HFFc6 (cell line): Measurements from ENCODE around the gene COL19A1. TPM values are rescaled to one million over a fixed set of nuclear protein-coding genes. Genes with fewer than 3 reads are reported as not detected.

ENCODE experiments used
- DNase-seq: peaks from one replicate; pipeline ENCODE4 v3.0.0-alpha.2; 2018
- H3K27ac Mint-ChIP-seq: 2 replicates; pipeline ENCODE4 v1.8.0; 2020; ENCODE audit warnings: mild to moderate bottlenecking, mixed read lengths
- H3K27me3 Mint-ChIP-seq: 2 replicates; pipeline ENCODE4 v1.8.0; 2021; ENCODE audit warnings: mild to moderate bottlenecking, moderate library complexity, mixed read lengths; ENCODE audit not compliant: insufficient read depth
- H3K36me3 Mint-ChIP-seq: 2 replicates; pipeline ENCODE4 v1.8.0; 2021; ENCODE audit warnings: low read depth, mixed read lengths
- H3K4me1 Mint-ChIP-seq: 2 replicates; pipeline ENCODE4 v1.8.0; 2020; ENCODE audit warnings: low read depth, mixed read lengths
- H3K4me3 Mint-ChIP-seq: 2 replicates; pipeline ENCODE4 v1.8.0; 2020; ENCODE audit warnings: mild to moderate bottlenecking, moderate library complexity, mixed read lengths
- H3K9me3 Mint-ChIP-seq: 2 replicates; pipeline ENCODE4 v1.8.0; 2020; ENCODE audit warnings: mild to moderate bottlenecking, mixed read lengths
- CTCF ChIP-seq: fragments of 200-600 bp; sonication (generic); IDR thresholded peaks from 2 replicates; pipeline ENCODE4 v1.5.0; 2021; ENCODE audit warnings: antibody characterized with exemption, mild to moderate bottlenecking
- total RNA-seq, 6 experiments: library from RNA; stranded (reverse); fragmentation: NEBNext Ultra II Directional; extraction: Animal tissue kit (Norgen Biotek cat#: 25700); gene quantifications; 2 replicates in 1 of 6; 3 replicates in 5 of 6; pipeline ENCODE4 v1.2.3, GENCODE V29; 2021

The COL19A1 gene
- total RNA-seq, 6 experiments from 2014 or later = not detected

DNA sequence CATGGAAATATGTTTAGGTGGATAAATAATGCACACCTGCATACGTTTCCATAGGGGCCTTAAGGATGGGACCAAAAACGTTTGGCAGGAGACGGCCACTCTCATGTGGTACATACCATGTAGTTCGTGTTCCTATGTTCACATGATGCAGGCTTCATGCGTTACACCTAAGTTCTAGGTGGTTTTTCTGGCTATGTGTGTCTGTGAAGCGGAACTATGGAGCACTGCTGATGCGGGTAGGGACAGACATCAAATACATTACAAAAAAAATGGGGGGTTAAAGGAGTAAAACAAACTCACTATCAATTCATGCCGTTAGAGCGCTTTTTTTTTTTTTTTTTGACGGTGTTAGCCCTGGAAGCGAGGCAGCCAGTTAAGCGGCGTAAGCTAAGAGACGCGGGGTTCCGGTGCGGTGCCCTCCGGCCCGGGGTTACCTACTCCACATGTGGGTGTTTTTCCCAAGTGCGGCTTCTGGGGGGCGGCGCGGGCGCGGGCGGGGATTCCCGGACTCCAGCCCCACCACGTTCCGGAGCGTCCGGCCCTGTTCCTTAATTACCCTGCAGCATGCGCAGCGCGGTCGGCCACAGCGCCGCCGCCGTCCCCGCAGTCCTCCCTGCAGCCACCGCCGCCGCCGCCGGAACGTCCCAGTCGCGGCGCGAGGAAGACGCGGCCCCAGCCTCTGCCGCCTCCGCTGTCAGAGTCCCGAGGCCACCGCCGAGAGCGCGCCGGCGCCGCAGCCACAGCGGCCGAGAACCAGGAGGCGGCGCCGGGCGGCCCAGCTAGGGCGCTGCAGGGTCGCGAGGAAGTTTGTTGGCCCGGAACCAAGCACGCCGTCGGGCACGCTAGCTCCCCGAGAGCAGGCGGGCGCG, 648 bp downstream of the COL19A1 start:
- Mint-ChIP-seq H3K27me3 (peaks cover 19% of the 10 kb centered on the region), H3K27ac (no peak overlapping the region)

DNA sequence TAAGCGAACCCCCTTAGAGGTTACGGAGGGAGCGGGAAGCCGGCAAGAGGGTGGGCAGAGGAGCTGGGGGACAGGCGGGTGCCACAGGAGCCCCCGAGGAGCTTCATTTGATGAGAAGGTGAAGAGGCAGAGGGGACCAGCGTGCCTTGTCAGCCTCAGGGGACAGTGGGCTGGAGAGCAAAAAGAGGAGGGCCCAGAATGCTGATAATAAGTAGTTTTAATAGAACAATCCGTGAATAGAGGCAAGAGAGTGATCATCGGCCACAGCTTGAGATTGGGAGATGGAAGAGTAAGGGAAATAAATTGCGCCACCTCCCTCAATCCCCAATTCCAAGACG, 1.3 kb downstream of the COL19A1 start:
- Mint-ChIP-seq H3K27me3 (peaks cover 19% of the 10 kb centered on the region), H3K9me3 (no peaks in the 10 kb centered on the region), H3K4me1 (peaks cover 11% of the 10 kb centered on the region; the same call in 1 of the 2 replicates), H3K36me3 (no peaks in the 10 kb centered on the region), H3K4me3 (no peak overlapping the region; the same call in 1 of the 2 replicates), H3K27ac (no peak overlapping the region)
- TF ChIP-seq CTCF = no peak
- no peak for DNase-seq

More for the DNA sequence above, 648 bp downstream of the COL19A1 start:
- Mint-ChIP-seq H3K4me1 (peaks cover 11% of the 10 kb centered on the region; the same call in 1 of the 2 replicates), H3K36me3 (no peaks in the 10 kb centered on the region), H3K4me3 (peak overlapping the region; percentile 61; the same call in 1 of the 2 replicates), H3K9me3 (no peaks in the 10 kb centered on the region)
- no peak; the same call in 1 of the 2 replicates for TF ChIP-seq CTCF
- DNase-seq = no peak

- H3K4me3 Mint-ChIP-seq = no peak overlapping the region
- no peaks in the 10 kb centered on the region for H3K9me3 Mint-ChIP-seq
- peaks cover 19% of the 10 kb centered on the region for H3K27me3 Mint-ChIP-seq
- no peak for TF ChIP-seq CTCF
- H3K36me3 Mint-ChIP-seq = no peaks in the 10 kb centered on the region
- DNase-seq = no peak
- H3K27ac Mint-ChIP-seq = no peak overlapping the region
- peaks cover 11% of the 10 kb centered on the region; the same call in 1 of the 2 replicates for H3K4me1 Mint-ChIP-seq
These were observed 2.0 kb downstream of the COL19A1 start for GRCh38 chr6:69868252-69868804.

- peaks cover 18% of the 10 kb centered on the region for H3K27me3 Mint-ChIP-seq
These were observed 2.6 kb downstream of the COL19A1 start for GRCh38 chr6:69868961-69869360.

GRCh38 chr6:69871107-69871506, 4.8 kb downstream of the COL19A1 start:
- H3K27me3 Mint-ChIP-seq = peaks cover 13% of the 10 kb centered on the region

More at GRCh38 chr6:69868961-69869360, 2.6 kb downstream of the COL19A1 start:
- no peak for TF ChIP-seq CTCF
- H3K36me3 Mint-ChIP-seq = no peaks in the 10 kb centered on the region
- H3K27ac Mint-ChIP-seq = no peak overlapping the region
- H3K4me3 Mint-ChIP-seq = no peak overlapping the region
- no peak for DNase-seq
- H3K4me1 Mint-ChIP-seq = peaks cover 11% of the 10 kb centered on the region; the same call in 1 of the 2 replicates
- peaks cover 4% of the 10 kb centered on the region for H3K9me3 Mint-ChIP-seq

More at GRCh38 chr6:69871107-69871506, 4.8 kb downstream of the COL19A1 start:
- no peak for TF ChIP-seq CTCF
- H3K9me3 Mint-ChIP-seq = peaks cover 5% of the 10 kb centered on the region
- H3K36me3 Mint-ChIP-seq = no peaks in the 10 kb centered on the region
- H3K4me3 Mint-ChIP-seq = no peak overlapping the region
- no peak overlapping the region for H3K27ac Mint-ChIP-seq
- peaks cover 5% of the 10 kb centered on the region; the same call in 1 of the 2 replicates for H3K4me1 Mint-ChIP-seq
- no peak for DNase-seq
